Measurements from ENCODE around the gene HAND2.

Gene HAND2

DNA sequence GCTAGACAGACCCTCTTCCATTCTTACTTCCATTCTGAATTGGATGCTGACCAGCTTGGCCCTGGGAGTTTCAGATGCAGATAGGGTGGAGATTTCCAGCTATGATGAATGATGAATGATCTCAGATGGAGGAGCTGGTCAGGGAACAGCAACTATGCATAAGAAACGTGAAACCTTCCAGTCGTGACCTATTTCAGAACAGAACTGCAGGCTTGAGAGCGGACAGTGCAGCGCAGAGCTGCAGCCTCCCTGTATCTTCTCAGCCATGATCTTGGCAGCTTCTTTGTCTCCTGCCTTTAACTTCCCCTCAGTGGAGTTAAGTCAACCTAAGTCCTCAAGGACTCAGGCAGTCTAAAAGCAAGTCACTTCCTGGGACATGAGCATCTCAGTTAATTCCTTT is 43.3 kb upstream of the HAND2 start:
- H3K79me2 ChIP-seq (ENCODE audit: control insufficient read depth, insufficient read depth, low read length) = no peaks in the 10 kb centered on the region
- H3K4me3 ChIP-seq (ENCODE audit: low read length) = no peak overlapping the region
- no peaks in the 10 kb centered on the region for H3K27me3 ChIP-seq (ENCODE audit: insufficient read depth, low read length, poor library complexity)
- no peak overlapping the region for H3K23ac ChIP-seq (ENCODE audit: low read length)
- H3K4ac ChIP-seq (ENCODE audit: low read depth, low read length) = no peak overlapping the region
- WGBS (ENCODE audit: extremely low coverage, insufficient coverage, low lambda C conversion rate) = no CpG with 5 or more reads among the region's 4 CpGs
- no peak overlapping the region for H3K56ac ChIP-seq (ENCODE audit: low read length)
- no peak overlapping the region for H4K5ac ChIP-seq (ENCODE audit: low read length)
- H2BK5ac ChIP-seq (ENCODE audit: low read length) = no peak overlapping the region
- no peak overlapping the region for H4K8ac ChIP-seq (ENCODE audit: low read depth, low read length)
- H3K36me3 ChIP-seq (ENCODE audit: control insufficient read depth, insufficient read depth, low read length) = no peaks in the 10 kb centered on the region
- H2AK5ac ChIP-seq (ENCODE audit: low read length) = no peak overlapping the region
- no peak overlapping the region for H2BK120ac ChIP-seq (ENCODE audit: low read depth, low read length)
- H3K27ac ChIP-seq (ENCODE audit: low read depth, low read length) = no peak overlapping the region
- H3K4me2 ChIP-seq (ENCODE audit: low read length) = no peak overlapping the region
- no peak overlapping the region for H3K18ac ChIP-seq (ENCODE audit: low read length)
- H2BK15ac ChIP-seq (replicated peaks; ENCODE audit: low read depth) = no peak overlapping the region
- no peaks in the 10 kb centered on the region for H3K79me1 ChIP-seq (ENCODE audit: low read length)
- DNase-seq = no peak
- H3K4me1 ChIP-seq (ENCODE audit: control insufficient read depth, low read depth, low read length) = no peaks in the 10 kb centered on the region
- no peak overlapping the region for H3K9ac ChIP-seq (ENCODE audit: low read length)

DNA sequence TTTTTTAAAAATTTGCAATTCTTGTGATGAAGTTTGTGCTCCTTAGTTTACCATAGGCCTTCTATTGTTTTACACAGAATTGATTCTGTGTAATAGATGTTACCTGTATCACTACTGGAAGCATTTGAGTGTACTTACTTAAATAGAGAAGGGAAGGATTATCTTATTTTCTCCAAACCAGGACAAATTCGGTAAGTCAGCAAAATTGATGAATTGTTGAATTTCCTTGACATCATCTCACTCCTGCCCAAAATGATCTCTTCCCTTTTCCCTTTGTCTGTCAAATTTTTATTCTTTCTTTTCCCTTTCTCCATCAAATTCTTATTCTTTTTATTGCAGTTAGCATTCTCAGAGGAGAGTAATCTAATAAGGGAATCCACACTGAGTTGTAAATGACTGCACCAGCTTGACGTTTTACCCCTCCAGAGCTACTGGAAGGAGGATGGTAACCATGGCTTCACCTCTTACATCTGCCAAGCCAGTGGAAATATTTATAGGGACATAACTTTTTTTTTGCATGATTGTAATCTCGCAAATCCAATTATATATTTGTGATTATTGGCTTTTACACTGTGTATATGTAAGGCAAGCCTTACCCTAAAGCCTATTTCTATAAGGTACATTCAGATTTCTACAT is 42.6 kb upstream of the HAND2 start:
- no peak overlapping the region for H3K18ac ChIP-seq (ENCODE audit: low read length)
- H4K5ac ChIP-seq (ENCODE audit: low read length) = no peak overlapping the region

DNA sequence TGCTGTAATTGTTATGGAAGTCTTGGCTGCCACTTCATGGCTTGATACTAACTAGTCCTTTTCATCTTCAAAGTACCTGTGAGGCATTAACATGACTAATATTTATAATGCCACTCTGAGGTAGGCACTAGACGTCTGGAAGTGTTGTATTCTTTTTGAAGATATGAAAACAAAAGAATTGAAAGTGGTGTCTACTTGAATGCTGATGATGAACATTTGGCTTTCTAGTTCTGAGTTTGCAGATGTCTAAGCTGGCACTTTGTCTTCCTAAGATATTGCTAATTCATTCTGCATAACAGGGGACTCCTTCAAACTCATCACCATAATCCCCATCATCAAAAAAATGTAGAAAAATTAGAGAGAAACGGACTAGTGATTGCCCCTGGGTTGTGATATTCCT is 41.6 kb upstream of the HAND2 start:
- H3K4ac ChIP-seq (ENCODE audit: low read depth, low read length) = no peak overlapping the region
- H3K4me2 ChIP-seq (ENCODE audit: low read length) = no peak overlapping the region
- H2BK5ac ChIP-seq (ENCODE audit: low read length) = no peak overlapping the region
- H3K27ac ChIP-seq (ENCODE audit: low read depth, low read length) = no peak overlapping the region
- H3K79me2 ChIP-seq (ENCODE audit: control insufficient read depth, insufficient read depth, low read length) = no peaks in the 10 kb centered on the region
- H4K8ac ChIP-seq (ENCODE audit: low read depth, low read length) = no peak overlapping the region
- H3K4me1 ChIP-seq (ENCODE audit: control insufficient read depth, low read depth, low read length) = no peaks in the 10 kb centered on the region
- H3K9ac ChIP-seq (ENCODE audit: low read length) = no peak overlapping the region
- no peak overlapping the region for H2BK15ac ChIP-seq (replicated peaks; ENCODE audit: low read depth)
- no CpG with 5 or more reads among the region's 2 CpGs for WGBS (ENCODE audit: extremely low coverage, insufficient coverage, low lambda C conversion rate)
- H3K18ac ChIP-seq (ENCODE audit: low read length) = no peak overlapping the region
- H2AK5ac ChIP-seq (ENCODE audit: low read length) = no peak overlapping the region
- H3K23ac ChIP-seq (ENCODE audit: low read length) = no peak overlapping the region
- H3K36me3 ChIP-seq (ENCODE audit: control insufficient read depth, insufficient read depth, low read length) = no peaks in the 10 kb centered on the region
- no peaks in the 10 kb centered on the region for H3K27me3 ChIP-seq (ENCODE audit: insufficient read depth, low read length, poor library complexity)
- H4K5ac ChIP-seq (ENCODE audit: low read length) = no peak overlapping the region
- H3K79me1 ChIP-seq (ENCODE audit: low read length) = no peaks in the 10 kb centered on the region
- no peak overlapping the region for H3K56ac ChIP-seq (ENCODE audit: low read length)
- no peak for DNase-seq
- H2BK120ac ChIP-seq (ENCODE audit: low read depth, low read length) = no peak overlapping the region
- H3K4me3 ChIP-seq (ENCODE audit: low read length) = no peak overlapping the region

More for the DNA sequence above, 42.6 kb upstream of the HAND2 start:
- no peak overlapping the region for H3K4me2 ChIP-seq (ENCODE audit: low read length)
- no peak overlapping the region for H3K27ac ChIP-seq (ENCODE audit: low read depth, low read length)
- H4K8ac ChIP-seq (ENCODE audit: low read depth, low read length) = no peak overlapping the region
- no peaks in the 10 kb centered on the region for H3K79me1 ChIP-seq (ENCODE audit: low read length)
- no peak for DNase-seq
- no CpG with 5 or more reads among the region's 3 CpGs for WGBS (ENCODE audit: extremely low coverage, insufficient coverage, low lambda C conversion rate)
- no peak overlapping the region for H2BK15ac ChIP-seq (replicated peaks; ENCODE audit: low read depth)
- no peak overlapping the region for H3K56ac ChIP-seq (ENCODE audit: low read length)
- H2BK120ac ChIP-seq (ENCODE audit: low read depth, low read length) = no peak overlapping the region
- no peak overlapping the region for H3K4ac ChIP-seq (ENCODE audit: low read depth, low read length)
- no peak overlapping the region for H2BK5ac ChIP-seq (ENCODE audit: low read length)
- no peaks in the 10 kb centered on the region for H3K36me3 ChIP-seq (ENCODE audit: control insufficient read depth, insufficient read depth, low read length)
- H3K79me2 ChIP-seq (ENCODE audit: control insufficient read depth, insufficient read depth, low read length) = no peaks in the 10 kb centered on the region
- H3K4me3 ChIP-seq (ENCODE audit: low read length) = no peak overlapping the region
- no peaks in the 10 kb centered on the region for H3K4me1 ChIP-seq (ENCODE audit: control insufficient read depth, low read depth, low read length)
- no peak overlapping the region for H2AK5ac ChIP-seq (ENCODE audit: low read length)
- H3K9ac ChIP-seq (ENCODE audit: low read length) = no peak overlapping the region
- no peaks in the 10 kb centered on the region for H3K27me3 ChIP-seq (ENCODE audit: insufficient read depth, low read length, poor library complexity)
- H3K23ac ChIP-seq (ENCODE audit: low read length) = no peak overlapping the region

DNA sequence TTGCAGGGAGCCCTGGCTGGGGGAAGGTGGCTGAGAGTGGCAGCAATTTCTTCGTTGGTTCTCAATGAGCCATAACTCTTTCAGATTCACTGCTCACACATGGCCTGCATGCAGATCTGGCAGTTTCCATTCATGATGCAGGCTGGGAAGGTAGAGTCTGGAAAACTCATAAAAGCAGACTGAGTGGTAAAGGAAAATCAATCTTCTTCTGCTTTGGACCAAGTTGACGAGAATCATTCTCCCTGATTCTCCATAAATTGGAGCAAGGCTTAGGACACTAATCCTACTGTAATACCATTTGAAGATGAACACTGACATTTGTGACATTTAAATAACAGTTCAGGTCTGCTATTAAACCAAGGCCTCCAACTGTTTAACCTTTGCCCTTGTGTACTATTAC is 35.3 kb upstream of the HAND2 start:
- H3K23ac ChIP-seq (ENCODE audit: low read length) = no peak overlapping the region
- H4K8ac ChIP-seq (ENCODE audit: low read depth, low read length) = no peak overlapping the region
- no peak for DNase-seq
- no peak overlapping the region for H3K4me3 ChIP-seq (ENCODE audit: low read length)
- H3K79me1 ChIP-seq (ENCODE audit: low read length) = no peaks in the 10 kb centered on the region
- no peak overlapping the region for H3K27ac ChIP-seq (ENCODE audit: low read depth, low read length)
- H3K36me3 ChIP-seq (ENCODE audit: control insufficient read depth, insufficient read depth, low read length) = no peaks in the 10 kb centered on the region
- no peaks in the 10 kb centered on the region for H3K27me3 ChIP-seq (ENCODE audit: insufficient read depth, low read length, poor library complexity)
- H2AK5ac ChIP-seq (ENCODE audit: low read length) = no peak overlapping the region
- no peak overlapping the region for H3K56ac ChIP-seq (ENCODE audit: low read length)
- no peak overlapping the region for H4K5ac ChIP-seq (ENCODE audit: low read length)
- H3K79me2 ChIP-seq (ENCODE audit: control insufficient read depth, insufficient read depth, low read length) = no peaks in the 10 kb centered on the region
- H3K4me2 ChIP-seq (ENCODE audit: low read length) = no peak overlapping the region
- WGBS (ENCODE audit: extremely low coverage, insufficient coverage, low lambda C conversion rate) = no CpG with 5 or more reads among the region's 2 CpGs
- no peak overlapping the region for H2BK5ac ChIP-seq (ENCODE audit: low read length)
- no peak overlapping the region for H3K18ac ChIP-seq (ENCODE audit: low read length)
- H2BK15ac ChIP-seq (replicated peaks; ENCODE audit: low read depth) = no peak overlapping the region
- no peak overlapping the region for H2BK120ac ChIP-seq (ENCODE audit: low read depth, low read length)
- H3K9ac ChIP-seq (ENCODE audit: low read length) = no peak overlapping the region
- H3K4ac ChIP-seq (ENCODE audit: low read depth, low read length) = no peak overlapping the region
- no peaks in the 10 kb centered on the region for H3K4me1 ChIP-seq (ENCODE audit: control insufficient read depth, low read depth, low read length)

DNA sequence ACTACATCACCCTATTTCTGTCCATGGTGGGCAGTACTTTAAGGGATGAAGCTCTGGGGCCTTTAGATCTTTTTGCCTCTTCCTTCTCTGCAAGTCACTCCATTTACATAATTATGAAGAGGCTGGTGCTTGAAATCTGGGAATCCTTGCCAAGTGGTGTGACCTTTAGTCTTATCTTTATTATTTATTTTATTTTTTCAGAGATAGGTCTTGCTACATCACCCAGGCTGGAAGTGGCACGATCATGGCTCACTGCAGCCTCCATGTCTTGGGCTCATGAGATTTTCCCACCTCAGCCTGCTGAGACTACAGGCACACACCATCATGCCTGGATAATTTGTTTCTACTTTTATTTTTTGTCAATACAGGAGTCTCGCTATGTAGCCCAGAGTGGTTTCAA is 34.4 kb upstream of the HAND2 start:
- no peak overlapping the region for H3K23ac ChIP-seq (ENCODE audit: low read length)
- H3K56ac ChIP-seq (ENCODE audit: low read length) = no peak overlapping the region
- H3K4me3 ChIP-seq (ENCODE audit: low read length) = no peak overlapping the region
- no peaks in the 10 kb centered on the region for H3K79me1 ChIP-seq (ENCODE audit: low read length)
- no peaks in the 10 kb centered on the region for H3K79me2 ChIP-seq (ENCODE audit: control insufficient read depth, insufficient read depth, low read length)
- no CpG with 5 or more reads among the region's 2 CpGs for WGBS (ENCODE audit: extremely low coverage, insufficient coverage, low lambda C conversion rate)
- H2BK120ac ChIP-seq (ENCODE audit: low read depth, low read length) = no peak overlapping the region
- no peak overlapping the region for H2AK5ac ChIP-seq (ENCODE audit: low read length)
- H2BK15ac ChIP-seq (replicated peaks; ENCODE audit: low read depth) = no peak overlapping the region
- H3K18ac ChIP-seq (ENCODE audit: low read length) = no peak overlapping the region
- no peak overlapping the region for H3K27ac ChIP-seq (ENCODE audit: low read depth, low read length)
- no peak overlapping the region for H2BK5ac ChIP-seq (ENCODE audit: low read length)
- H3K4me1 ChIP-seq (ENCODE audit: control insufficient read depth, low read depth, low read length) = no peaks in the 10 kb centered on the region
- H3K4ac ChIP-seq (ENCODE audit: low read depth, low read length) = no peak overlapping the region
- H3K9ac ChIP-seq (ENCODE audit: low read length) = no peak overlapping the region
- no peak overlapping the region for H3K4me2 ChIP-seq (ENCODE audit: low read length)
- no peaks in the 10 kb centered on the region for H3K36me3 ChIP-seq (ENCODE audit: control insufficient read depth, insufficient read depth, low read length)
- no peaks in the 10 kb centered on the region for H3K27me3 ChIP-seq (ENCODE audit: insufficient read depth, low read length, poor library complexity)
- no peak for DNase-seq
- no peak overlapping the region for H4K8ac ChIP-seq (ENCODE audit: low read depth, low read length)
- H4K5ac ChIP-seq (ENCODE audit: low read length) = no peak overlapping the region

- Histone ChIP-seq H2AK5ac (ENCODE audit: low read length) (no peak overlapping the region), H2BK5ac (ENCODE audit: low read length) (no peak overlapping the region), H3K4ac (ENCODE audit: low read depth, low read length) (no peak overlapping the region), H3K36me3 (ENCODE audit: control insufficient read depth, insufficient read depth, low read length) (no peaks in the 10 kb centered on the region), H3K79me1 (ENCODE audit: low read length) (no peaks in the 10 kb centered on the region), H3K27ac (ENCODE audit: low read depth, low read length) (no peak overlapping the region), H4K5ac (ENCODE audit: low read length) (no peak overlapping the region), H3K79me2 (ENCODE audit: control insufficient read depth, insufficient read depth, low read length) (no peaks in the 10 kb centered on the region), H4K8ac (ENCODE audit: low read depth, low read length) (no peak overlapping the region), H3K9ac (ENCODE audit: low read length) (no peak overlapping the region), H3K27me3 (ENCODE audit: insufficient read depth, low read length, poor library complexity) (no peaks in the 10 kb centered on the region), H2BK15ac (replicated peaks; ENCODE audit: low read depth) (no peak overlapping the region), H3K4me2 (ENCODE audit: low read length) (no peak overlapping the region), H3K18ac (ENCODE audit: low read length) (no peak overlapping the region), H3K23ac (ENCODE audit: low read length) (no peak overlapping the region), H2BK120ac (ENCODE audit: low read depth, low read length) (no peak overlapping the region), H3K4me3 (ENCODE audit: low read length) (no peak overlapping the region), H3K56ac (ENCODE audit: low read length) (no peak overlapping the region), H3K4me1 (ENCODE audit: control insufficient read depth, low read depth, low read length) (no peaks in the 10 kb centered on the region)
- no CpG with 5 or more reads among the region's 1 CpG for WGBS (ENCODE audit: extremely low coverage, insufficient coverage, low lambda C conversion rate)
- no peak for DNase-seq
Measured at GRCh38 chr4:173560896-173561295, 30.9 kb upstream of the HAND2 start.
